HCT116 (cell line): ENCODE measurements around the gene ATP8A2. TPM values are rescaled to one million over a fixed set of nuclear protein-coding genes. Genes with fewer than 3 reads are reported as not detected.

Experiments used
- ATAC-seq: fragments of 200-7000 bp; cut with Tn5 transposase; 2 replicates; pipeline ENCODE4 v1.9.1; 2020; ENCODE audit warnings: mild to moderate bottlenecking, moderate library complexity
- BruUV-seq: library from RNA; stranded (reverse); fragments of 400-500 nt; replicated peaks from 2 replicates; lab custom pipeline; 2021; lab: Mats Ljungman, UMichigan
- CTCF ChIA-PET: fragments of 300-600 bp; sonication (Branson Sonifier 250); formaldehyde crosslinking; loops from one replicate; lab custom pipeline; 2021; ENCODE audit warnings: antibody characterized with exemption; lab: Charles Lee
- POLR2A ChIA-PET: fragments of 300-600, 350-600 bp; sonication (Branson Sonifier 250); formaldehyde crosslinking; loops from one replicate; lab custom pipeline; 2021; ENCODE audit warnings: antibody characterized with exemption; lab: Charles Lee
- RAD21 ChIA-PET, 2 experiments: fragments of 300-600 bp; sonication (Branson Sonifier 250); formaldehyde crosslinking; loops; one replicate each; lab custom pipeline; 2023; ENCODE audit warnings: low total read pairs in 2 of 2; ENCODE audit not compliant: uncharacterized antibody in 2 of 2, unreplicated experiment in 2 of 2, low non-redundant PET in 1 of 2; lab: Charles Lee
- DNase-seq: peaks from one replicate; pipeline ENCODE4 v3.0.0-alpha.2; 2010; ENCODE audit warnings: low read depth, low spot score
- H2AFZ ChIP-seq: fragments of 200-600 bp; shearing (Covaris generic), sonication (generic); 2 replicates; pipeline ENCODE4 v1.6.1; 2017; ENCODE audit warnings: low read depth, mixed run types, mixed read lengths, antibody characterized with exemption, low read length; ENCODE audit not compliant: poor library complexity, severe bottlenecking
- H3K27ac ChIP-seq: 2 replicates; pipeline ENCODE4 v1.5.1; 2012; ENCODE audit warnings: low read depth, low read length
- H3K27me3 ChIP-seq: fragments of 200-600 bp; sonication (generic); 2 replicates; pipeline ENCODE4 v1.6.1; 2016; ENCODE audit warnings: mixed run types, low read length, mixed read lengths; ENCODE audit not compliant: insufficient read depth
- H3K36me3 ChIP-seq, 2 experiments: fragments of 200-500 bp in 1 of 2; fragments of 200-600 bp in 1 of 2; sonication (Bioruptor generic) in 1 of 2; sonication (generic) in 1 of 2; 2 replicates each; pipeline versions ENCODE4 v1.5.1 to v1.6.1; 2014 to 2016; ENCODE audit warnings: low read length in 2 of 2, inconsistent platforms in 1 of 2, mixed read lengths in 1 of 2, mixed run types in 1 of 2; ENCODE audit not compliant: insufficient read depth in 2 of 2, control insufficient read depth in 1 of 2
- H3K4me1 ChIP-seq, 2 experiments: fragments of 200-600 bp in 1 of 2; sonication (generic) in 1 of 2; 2 replicates each; pipeline versions ENCODE4 v1.5.1 to v1.6.1; 2012 to 2017; ENCODE audit warnings: low read length in 2 of 2, inconsistent platforms in 1 of 2, mild to moderate bottlenecking in 1 of 2, mixed read lengths in 1 of 2, mixed run types in 1 of 2, moderate library complexity in 1 of 2; ENCODE audit not compliant: insufficient read depth in 2 of 2, control insufficient read depth in 1 of 2
- H3K4me2 ChIP-seq: fragments of 200-600 bp; sonication (generic); 2 replicates; pipeline ENCODE4 v1.6.1; 2017; ENCODE audit warnings: mixed run types, low read length, mixed read lengths
- H3K4me3 ChIP-seq, 2 experiments: fragments of 200-600 bp in 1 of 2; sonication (generic) in 1 of 2; replicated peaks in 1 of 2; 2 replicates each; pipeline ENCODE4 v1.5.1; 2011 to 2016; ENCODE audit warnings: low read length in 2 of 2, control low read depth in 1 of 2, low read depth in 1 of 2, mild to moderate bottlenecking in 1 of 2, mixed read lengths in 1 of 2, mixed run types in 1 of 2
- H3K79me2 ChIP-seq: fragments of 200-600 bp; sonication (generic); 2 replicates; pipeline ENCODE4 v1.6.1; 2017; ENCODE audit warnings: mild to moderate bottlenecking, mixed run types, low read length, moderate library complexity, mixed read lengths; ENCODE audit not compliant: insufficient read depth
- H3K9ac ChIP-seq: fragments of 200-600 bp; sonication (generic); 2 replicates; pipeline ENCODE4 v1.6.1; 2016; ENCODE audit warnings: low read length, mixed read lengths
- H3K9me2 ChIP-seq: fragments of 200-600 bp; sonication (generic), shearing (Covaris generic); 2 replicates; pipeline ENCODE4 v1.6.1; 2017; ENCODE audit warnings: mixed run types, mild to moderate bottlenecking, moderate library complexity; ENCODE audit not compliant: insufficient read depth
- H3K9me3 ChIP-seq, 2 experiments: fragments of 200-500 bp in 1 of 2; fragments of 200-600 bp in 1 of 2; sonication (Bioruptor generic) in 1 of 2; sonication (generic) in 1 of 2; 2 replicates each; pipeline ENCODE4 v1.6.1; 2014 to 2017; ENCODE audit warnings: low read length in 2 of 2, mixed read lengths in 2 of 2, inconsistent platforms in 1 of 2, low read depth in 1 of 2, mild to moderate bottlenecking in 1 of 2, mixed run types in 1 of 2, moderate library complexity in 1 of 2; ENCODE audit not compliant: control insufficient read depth in 1 of 2, insufficient read depth in 1 of 2
- H4K20me1 ChIP-seq: fragments of 200-600 bp; sonication (generic), shearing (Covaris generic); 2 replicates; pipeline ENCODE4 v1.6.1; 2017; ENCODE audit warnings: mixed run types, mild to moderate bottlenecking, moderate library complexity; ENCODE audit not compliant: insufficient read depth
- CEBPB ChIP-seq: IDR thresholded peaks from 2 replicates; pipeline ENCODE4 v1.6.1; 2012; ENCODE audit warnings: low read depth
- CTCF ChIP-seq, 3 experiments: fragments of 200-600 bp in 1 of 3; sonication (generic) in 1 of 3; IDR thresholded peaks in 2 of 3; conservative IDR thresholded peaks in 1 of 3; 2 replicates each; pipeline ENCODE4 v1.5.1; 2012 to 2017; ENCODE audit warnings: low read depth in 2 of 3, low read length in 2 of 3, antibody characterized with exemption in 1 of 3, borderline replicate concordance in 1 of 3, control low read depth in 1 of 3, mild to moderate bottlenecking in 1 of 3, mixed read lengths in 1 of 3, mixed run types in 1 of 3, moderate library complexity in 1 of 3; ENCODE audit not compliant: insufficient read depth in 1 of 3
- EGR1 ChIP-seq: IDR thresholded peaks from 2 replicates; pipeline ENCODE4 v1.6.1; 2012; ENCODE audit warnings: low read depth
- ELF1 ChIP-seq: IDR thresholded peaks from 2 replicates; pipeline ENCODE4 v1.6.1; 2012; ENCODE audit warnings: low read depth, borderline replicate concordance
- EZH2 ChIP-seq: fragments of 200-600 bp; sonication (generic); IDR thresholded peaks from 2 replicates; pipeline ENCODE4 v1.6.1; 2017; ENCODE audit warnings: antibody characterized with exemption, mixed run types
- EZH2phosphoT487 ChIP-seq: fragments of 200-600 bp; IDR thresholded peaks from 2 replicates; pipeline ENCODE4 v1.6.1; 2018; ENCODE audit warnings: antibody characterized with exemption, borderline replicate concordance
- FOSL1 ChIP-seq: IDR thresholded peaks from 2 replicates; pipeline ENCODE4 v1.6.1; 2012; ENCODE audit warnings: low read depth
- JUND ChIP-seq: IDR thresholded peaks from 2 replicates; pipeline ENCODE4 v1.6.1; 2012
- MAX ChIP-seq: IDR thresholded peaks from 2 replicates; pipeline ENCODE4 v1.6.1; 2012
- POLR2AphosphoS5 ChIP-seq: IDR thresholded peaks from 2 replicates; pipeline ENCODE4 v1.6.1; 2011; ENCODE audit warnings: mild to moderate bottlenecking, low read depth, low read length, moderate library complexity
- REST ChIP-seq: IDR thresholded peaks from 2 replicates; pipeline ENCODE4 v1.6.1; 2012; ENCODE audit warnings: low read depth
- SIN3A ChIP-seq: IDR thresholded peaks from 2 replicates; pipeline ENCODE4 v1.6.1; 2012; ENCODE audit warnings: low read depth
- SRF ChIP-seq: IDR thresholded peaks from 2 replicates; pipeline ENCODE4 v1.6.1; 2012; ENCODE audit warnings: low read depth
- TCF7L2 ChIP-seq: IDR thresholded peaks from 2 replicates; pipeline ENCODE4 v1.7.0; 2011; ENCODE audit warnings: borderline replicate concordance, inconsistent platforms; ENCODE audit not compliant: insufficient read depth, insufficient read length; ENCODE audit errors: extremely low read depth
- YY1 ChIP-seq: IDR thresholded peaks from 2 replicates; pipeline ENCODE4 v1.6.1; 2011; ENCODE audit warnings: low read length, low read depth, moderate library complexity, mild to moderate bottlenecking; ENCODE audit not compliant: insufficient replicate concordance; ENCODE audit errors: extremely low read depth
- ZBTB33 ChIP-seq: IDR thresholded peaks from 2 replicates; pipeline ENCODE4 v1.6.1; 2011; ENCODE audit warnings: mild to moderate bottlenecking, low read length, moderate library complexity; ENCODE audit not compliant: insufficient replicate concordance; ENCODE audit errors: extremely low read depth
- ZFX ChIP-seq: fragments of 450-650 bp; IDR thresholded peaks from 2 replicates; pipeline ENCODE4 v1.6.1; 2017
- intact Hi-C: fragments of 100-400 bp; cut with micrococcal nuclease; formaldehyde crosslinking; loops from 2 replicates; pipeline ENCODE4 v1.10.0; 2022
- total RNA-seq: library from RNA; stranded (reverse); gene quantifications from one replicate; pipeline ENCODE4 v1.2.1, GENCODE V29; 2021; ENCODE audit not compliant: unreplicated experiment

ATP8A2 gene
- total RNA-seq, 1 experiment from 2014 or later = not detected

GRCh38 chr13:25971047-25971446 is 599.3 kb downstream of the ATP8A2 start:
- Histone ChIP-seq H3K9ac (no peak overlapping the region), H3K4me1 (no peaks in the 10 kb centered on the region), H3K36me3 (no peaks in the 10 kb centered on the region), H3K27ac (no peak overlapping the region), H3K9me2 (no peaks in the 10 kb centered on the region)
- DNase-seq = no peak
- intact Hi-C loops = no loop called here
- RAD21 ChIA-PET = no interaction called here
- POLR2A ChIA-PET = no interaction called here
- TF ChIP-seq MAX (no peak), YY1 (no peak), ZBTB33 (no peak), REST (no peak), SRF (no peak), ELF1 (no peak), EGR1 (no peak), POLR2AphosphoS5 (no peak), CTCF (IDR thresholded peaks at IDR 0.05 in 2 of 3, conservative IDR thresholded peaks at IDR 0.05 in 1 of 3; ENCODE audit: borderline replicate concordance in 1 of 3, insufficient read depth in 1 of 3, low read depth in 2 of 3, low read length in 2 of 3) (no peak), ZFX (no peak), FOSL1 (no peak), TCF7L2 (no peak), CEBPB (no peak), JUND (no peak), EZH2phosphoT487 (no peak), EZH2 (no peak), SIN3A (no peak)
- TF ChIP-seq, all 23 proteins: peak for 0
- no peaks in the 10 kb centered on the region for H3K79me2 ChIP-seq
- BruUV-seq = no TSS peak
- H2AFZ ChIP-seq = no peak overlapping the region
- no peak overlapping the region for H3K4me2 ChIP-seq
- no peaks in the 10 kb centered on the region for H3K9me3 ChIP-seq
- H3K27me3 ChIP-seq = peaks cover 52% of the 10 kb centered on the region
- no peaks in the 10 kb centered on the region for H4K20me1 ChIP-seq
- ATAC-seq = no peak
- CTCF ChIA-PET = no interaction called here
- no peak overlapping the region for H3K4me3 ChIP-seq
